Activated naive CD4-positive, alpha-beta T cell treated with anti-CD3 and anti-CD28 coated beads, Interleukin-2, amount 50 U/mL, for 16 hours (primary cell): Measurements from ENCODE around the gene MMP24.
"Not testable (repeated sequence)": the region's sequence is repeated elsewhere in the genome, so short reads cannot be mapped to it uniquely, and the experiment has no call there.

ENCODE experiments used
- DNase-seq: peaks from one replicate; pipeline ENCODE4 v3.0.0-alpha.2; 2020

The MMP24 gene

GRCh38 chr20:35223941-35224340 is 2.5 kb upstream of the MMP24 start:
- DNase-seq: no peak

DNA sequence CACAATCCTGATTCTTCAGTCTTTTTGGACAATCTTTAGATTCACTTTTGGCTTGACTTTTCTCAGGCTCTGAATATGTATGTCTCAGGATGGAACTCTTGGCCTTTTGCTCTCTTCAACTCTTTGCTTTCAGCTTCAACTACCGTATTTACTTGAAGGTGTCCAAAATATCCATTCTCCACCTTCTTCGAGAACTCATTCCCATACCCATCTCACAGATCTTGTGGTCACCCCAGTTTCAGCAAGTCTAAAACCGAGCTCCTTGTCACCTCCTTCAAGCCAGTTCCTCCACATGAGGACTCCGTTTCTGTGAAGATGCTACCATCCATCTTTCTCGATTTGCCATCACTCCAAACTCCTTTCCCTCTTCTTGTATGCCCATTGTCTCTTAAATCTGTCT is 2.0 kb upstream of the MMP24 start:
- no peak for DNase-seq

- DNase-seq: no peak
Observed at GRCh38 chr20:35225319-35226125, 968 bp upstream of the MMP24 start.

DNA sequence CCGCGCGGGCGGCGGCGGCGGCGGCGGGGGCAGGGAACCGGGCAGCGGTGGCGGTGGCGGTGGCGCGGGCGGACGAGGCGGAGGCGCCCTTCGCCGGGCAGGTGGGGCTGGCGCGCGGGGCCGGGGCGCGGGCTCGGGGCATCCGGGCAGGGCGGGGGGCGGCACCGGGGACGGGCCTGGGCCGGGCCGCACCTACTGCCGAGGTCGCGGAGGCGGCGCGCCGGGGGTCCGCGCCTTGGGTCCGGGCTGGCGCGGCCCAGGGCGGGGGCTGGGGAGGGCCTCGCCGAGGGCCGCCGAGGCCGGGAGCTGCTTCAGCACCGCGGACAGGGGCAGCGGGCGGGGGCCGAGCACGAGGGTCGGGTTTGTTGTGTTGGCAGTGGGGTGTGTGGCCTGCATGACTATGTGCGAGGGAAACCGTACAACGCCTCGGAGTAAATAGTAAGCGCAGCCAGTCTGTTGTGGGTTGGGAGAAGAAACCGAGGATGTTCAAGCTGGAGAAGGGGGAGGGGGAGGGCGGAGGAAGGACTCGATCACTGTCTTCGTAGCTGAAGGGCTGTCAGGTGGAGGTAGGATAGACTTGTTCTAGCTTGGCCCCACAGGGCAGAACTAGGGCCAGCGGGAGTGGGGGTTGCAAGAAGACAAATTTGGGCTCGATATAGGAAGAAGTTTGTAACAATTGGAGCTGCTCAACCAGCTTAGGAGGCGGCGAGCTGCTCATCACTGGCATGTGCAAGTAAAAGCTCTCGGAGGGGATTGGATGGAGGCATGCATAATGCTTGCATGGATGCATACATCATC is 593 bp downstream of the MMP24 start:
- peak; percentile 53 for DNase-seq

- DNase-seq: no peak
Observed at GRCh38 chr20:35232575-35232974, 6.1 kb downstream of the MMP24 start.

GRCh38 chr20:35235881-35236280 is 9.4 kb downstream of the MMP24 start:
- no peak for DNase-seq

- no peak for DNase-seq
Observed at GRCh38 chr20:35237486-35237885, 11.0 kb downstream of the MMP24 start.

DNA sequence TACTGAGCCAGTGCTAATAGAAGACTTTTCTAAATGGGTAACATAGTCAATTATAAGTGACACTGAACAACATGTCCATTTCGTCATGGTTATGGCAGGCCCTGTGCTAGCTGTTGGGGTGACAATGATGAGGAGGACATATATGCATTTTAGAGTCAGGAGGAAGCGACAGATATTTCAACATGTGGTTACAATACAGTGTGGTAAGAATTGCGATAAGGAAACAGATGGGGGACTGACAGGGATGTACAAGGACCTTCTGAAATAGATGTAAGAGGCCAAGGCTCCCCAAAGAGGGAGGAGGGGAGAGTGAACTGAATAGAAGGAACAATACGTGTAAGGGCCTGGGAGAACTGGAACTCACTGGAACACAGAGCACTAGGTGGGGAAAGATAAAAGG is 11.7 kb downstream of the MMP24 start:
- no peak for DNase-seq

- no peak for DNase-seq
Observed at GRCh38 chr20:35238735-35239134, 12.2 kb downstream of the MMP24 start.

GRCh38 chr20:35240083-35240810 is 13.8 kb downstream of the MMP24 start:
- no peak for DNase-seq

GRCh38 chr20:35240811-35241293 is 14.4 kb downstream of the MMP24 start:
- no peak for DNase-seq

- no peak for DNase-seq
Observed at GRCh38 chr20:35243317-35243716, 16.8 kb downstream of the MMP24 start.

- DNase-seq: no peak
Observed at GRCh38 chr20:35243986-35244385, 17.5 kb downstream of the MMP24 start.

GRCh38 chr20:35246723-35247122 is 20.2 kb downstream of the MMP24 start:
- DNase-seq: no peak

DNA sequence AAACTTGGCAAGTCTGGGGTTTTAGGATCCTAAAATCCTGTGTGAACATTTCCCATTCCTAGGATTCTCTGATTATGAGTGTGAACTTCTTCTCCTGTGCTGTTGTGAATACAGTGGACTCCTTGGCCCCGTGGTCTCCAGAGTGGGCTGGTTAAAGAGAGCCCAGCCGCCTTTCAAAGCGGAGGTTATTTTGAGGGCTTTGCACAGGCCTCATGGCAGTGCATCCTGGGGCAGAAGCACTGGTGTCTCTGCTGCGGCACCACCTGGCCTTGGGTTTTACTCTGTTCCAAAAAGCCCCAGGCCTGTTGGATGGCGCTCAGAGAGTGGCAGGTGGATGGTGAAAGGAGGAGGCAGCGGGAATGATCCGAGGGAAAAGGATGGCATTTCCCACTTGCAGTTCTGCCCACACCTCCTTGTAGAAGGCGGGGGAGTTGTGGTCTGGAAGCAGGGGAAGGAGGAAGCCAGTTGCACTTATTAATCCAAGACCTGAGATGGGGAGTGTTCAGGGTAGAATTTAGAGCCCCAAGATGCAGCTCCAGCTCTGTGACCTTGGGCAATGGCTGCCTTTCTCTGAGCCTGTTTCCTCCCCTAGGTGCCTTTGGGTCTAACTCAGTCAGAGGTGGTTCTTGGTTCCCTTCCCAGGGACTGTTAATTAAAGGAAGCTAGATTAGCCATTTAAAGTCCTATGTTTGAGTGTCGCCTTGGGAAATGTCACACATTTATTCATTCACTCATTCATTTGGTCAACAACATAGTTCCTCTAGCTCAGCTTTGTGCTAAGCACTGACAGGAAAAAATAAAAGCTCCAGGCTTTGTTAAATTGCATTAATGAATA is 22.4 kb downstream of the MMP24 start:
- DNase-seq: no peak

- DNase-seq: no peak
Observed at GRCh38 chr20:35251613-35251940, 25.1 kb downstream of the MMP24 start.

- no peak for DNase-seq
Observed at GRCh38 chr20:35252037-35252461, 25.6 kb downstream of the MMP24 start.

DNA sequence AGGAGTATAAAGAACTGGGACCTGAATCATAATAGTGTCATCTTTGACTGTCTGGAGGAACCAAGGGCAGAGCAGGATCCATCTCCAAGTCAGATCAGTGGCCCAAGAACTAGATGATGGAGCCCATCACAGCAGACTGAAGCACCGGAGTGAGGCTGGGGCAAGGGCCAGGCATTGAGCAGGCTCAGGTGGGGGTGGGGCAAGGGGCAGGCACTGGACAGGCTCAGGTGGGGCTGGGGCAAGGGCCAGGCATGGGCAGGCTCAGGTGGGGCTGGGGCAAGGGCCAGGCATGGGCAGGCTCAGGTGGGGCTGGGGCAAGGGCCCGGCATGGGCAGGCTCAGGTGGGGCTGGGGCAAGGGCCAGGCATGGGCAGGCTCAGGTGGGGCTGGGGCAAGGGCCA is 26.1 kb downstream of the MMP24 start:
- DNase-seq: not testable (repeated sequence)

DNA sequence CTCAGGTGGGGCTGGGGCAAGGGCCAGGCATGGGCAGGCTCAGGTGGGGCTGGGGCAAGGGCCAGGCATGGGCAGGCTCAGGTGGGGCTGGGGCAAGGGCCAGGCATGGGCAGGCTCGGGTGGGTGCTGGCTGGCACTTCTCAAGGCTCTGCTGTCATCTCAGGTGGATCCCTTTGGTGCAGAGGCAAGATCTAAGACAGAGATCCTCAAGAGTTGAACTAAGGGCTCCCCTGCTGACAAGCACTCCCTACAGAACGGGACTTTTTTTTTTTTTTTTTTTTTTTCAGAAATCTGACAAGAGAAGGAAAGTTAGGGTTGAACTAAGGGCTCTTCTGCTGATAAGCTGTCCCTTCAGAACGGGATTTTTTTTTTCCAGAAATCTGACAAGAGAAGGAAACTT is 26.5 kb downstream of the MMP24 start:
- no peak for DNase-seq

DNA sequence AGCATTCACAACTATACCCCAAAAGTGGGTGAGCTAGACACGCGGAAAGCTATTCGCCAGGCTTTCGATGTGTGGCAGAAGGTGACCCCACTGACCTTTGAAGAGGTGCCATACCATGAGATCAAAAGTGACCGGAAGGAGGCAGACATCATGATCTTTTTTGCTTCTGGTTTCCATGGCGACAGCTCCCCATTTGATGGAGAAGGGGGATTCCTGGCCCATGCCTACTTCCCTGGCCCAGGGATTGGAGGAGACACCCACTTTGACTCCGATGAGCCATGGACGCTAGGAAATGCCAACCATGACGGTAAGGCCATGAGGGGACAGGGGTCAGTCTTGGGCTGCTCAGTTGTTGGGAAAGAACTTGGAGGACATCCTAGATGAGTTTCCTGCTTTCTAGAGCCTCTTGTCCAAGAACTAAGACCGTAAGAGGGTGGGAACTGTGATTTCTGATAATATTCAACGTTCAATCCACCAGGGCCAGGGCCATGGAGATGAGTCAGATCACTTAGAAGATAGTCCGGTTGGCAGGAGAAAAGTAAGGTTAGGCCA is 28.0 kb downstream of the MMP24 start:
- DNase-seq: no peak

- DNase-seq: no peak
Observed at GRCh38 chr20:35257175-35257909, 30.9 kb downstream of the MMP24 start.

GRCh38 chr20:35260426-35260825 is 33.9 kb downstream of the MMP24 start:
- DNase-seq: no peak
